PC-3 (cell line): Measurements from ENCODE around the gene USP30. TPM values are rescaled to one million over a fixed set of nuclear protein-coding genes. Genes with fewer than 3 reads are reported as not detected.
"Not testable (repeated sequence)": the region's sequence is repeated elsewhere in the genome, so short reads cannot be mapped to it uniquely, and the experiment has no call there.

ENCODE experiments used
- ATAC-seq: fragments of 200-7000 bp; cut with Tn5 transposase; 2 replicates; pipeline ENCODE4 v1.9.1; 2020; ENCODE audit warnings: mild to moderate bottlenecking, moderate library complexity
- BruUV-seq: library from RNA; stranded (reverse); fragments of 400-500 nt; replicated peaks from 2 replicates; lab custom pipeline; 2021; lab: Mats Ljungman, UMichigan
- CTCF ChIA-PET: fragments of 300-600 bp; sonication (Branson Sonifier 250); formaldehyde crosslinking; loops from one replicate; lab custom pipeline; 2022; ENCODE audit warnings: antibody characterized with exemption; lab: Charles Lee
- POLR2A ChIA-PET: fragments of 300-600 bp; sonication (Branson Sonifier 250); formaldehyde crosslinking; loops from one replicate; lab custom pipeline; 2022; ENCODE audit warnings: antibody characterized with exemption; ENCODE audit not compliant: unreplicated experiment; lab: Charles Lee
- DNase-seq: peaks from one replicate; pipeline ENCODE4 v3.0.0-alpha.2; 2015
- H2AFZ ChIP-seq: fragments of 300-600 bp; sonication (generic); 2 replicates; pipeline ENCODE4 v1.6.0; 2016; ENCODE audit warnings: antibody characterized with exemption, low read length
- H3F3A ChIP-seq: fragments of 300-600 bp; sonication (generic); one replicate; pipeline ENCODE4 v1.6.0; 2017; ENCODE audit warnings: antibody characterized with exemption, low read length, control low read depth, mild to moderate bottlenecking; ENCODE audit not compliant: unreplicated experiment
- H3K27ac ChIP-seq: fragments of 300-600 bp; sonication (generic); 2 replicates; pipeline ENCODE4 v1.5.1; 2016; ENCODE audit warnings: mild to moderate bottlenecking, low read length
- H3K27me3 ChIP-seq: fragments of 300-600 bp; sonication (generic); 2 replicates; pipeline ENCODE4 v1.6.1; 2016; ENCODE audit warnings: low read length, mixed read lengths
- H3K36me3 ChIP-seq: fragments of 300-600 bp; sonication (generic); 2 replicates; pipeline ENCODE4 v1.6.1; 2016; ENCODE audit warnings: low read depth, mixed run types, low read length, mixed read lengths
- H3K4me1 ChIP-seq: fragments of 300-600 bp; sonication (generic); 2 replicates; pipeline ENCODE4 v1.5.1; 2016; ENCODE audit warnings: low read length; ENCODE audit not compliant: insufficient read depth
- H3K4me2 ChIP-seq: fragments of 300-600 bp; sonication (generic); 2 replicates; pipeline ENCODE4 v1.6.0; 2016; ENCODE audit warnings: low read length
- H3K4me3 ChIP-seq: fragments of 300-600 bp; sonication (generic); 2 replicates; pipeline ENCODE4 v1.5.1; 2016; ENCODE audit warnings: mild to moderate bottlenecking, low read length, mixed read lengths
- H3K79me2 ChIP-seq: fragments of 300-600 bp; sonication (generic); 2 replicates; pipeline ENCODE4 v1.6.1; 2017; ENCODE audit warnings: low read length, mixed read lengths
- H3K9ac ChIP-seq: fragments of 300-600 bp; sonication (generic); 2 replicates; pipeline ENCODE4 v1.6.0; 2016; ENCODE audit warnings: mild to moderate bottlenecking, low read length
- H3K9me2 ChIP-seq: fragments of 300-600 bp; sonication (generic); replicated peaks from 2 replicates; pipeline ENCODE4 v1.6.1; 2016; ENCODE audit warnings: mixed run types, low read length, mixed read lengths
- H3K9me3 ChIP-seq: fragments of 300-600 bp; sonication (generic); 2 replicates; pipeline ENCODE4 v1.6.1; 2016; ENCODE audit warnings: low read length, mixed read lengths
- H4K20me1 ChIP-seq: fragments of 300-600 bp; sonication (generic); 2 replicates; pipeline ENCODE4 v1.6.1; 2016; ENCODE audit warnings: low read length, mixed read lengths
- CTCF ChIP-seq: fragments of 300-600 bp; sonication (generic); conservative IDR thresholded peaks from 2 replicates; pipeline ENCODE4 v1.5.1; 2017; ENCODE audit warnings: antibody characterized with exemption, low read depth, mild to moderate bottlenecking, low read length
- EZH2 ChIP-seq: fragments of 300-600 bp; sonication (generic); IDR thresholded peaks from one replicate; pipeline ENCODE4 v1.6.1; 2017; ENCODE audit warnings: antibody characterized with exemption, mild to moderate bottlenecking, low read length; ENCODE audit not compliant: unreplicated experiment
- EZH2phosphoT487 ChIP-seq: fragments of 300-600 bp; sonication (generic); IDR thresholded peaks from 2 replicates; pipeline ENCODE4 v1.6.1; 2018; ENCODE audit warnings: mild to moderate bottlenecking, antibody characterized with exemption, low read length, borderline replicate concordance
- intact Hi-C: fragments of 100-400 bp; cut with micrococcal nuclease; formaldehyde crosslinking; loops from 2 replicates; pipeline ENCODE4 v1.9.0; 2023
- total RNA-seq: library from RNA; depleted of rRNA; stranded (reverse); fragments of >200 nt; gene quantifications from 2 replicates; pipeline ENCODE4 v1.2.3, GENCODE V29; 2014

Gene USP30
- total RNA-seq, 1 experiment from 2014 or later = 13.6 TPM

DNA sequence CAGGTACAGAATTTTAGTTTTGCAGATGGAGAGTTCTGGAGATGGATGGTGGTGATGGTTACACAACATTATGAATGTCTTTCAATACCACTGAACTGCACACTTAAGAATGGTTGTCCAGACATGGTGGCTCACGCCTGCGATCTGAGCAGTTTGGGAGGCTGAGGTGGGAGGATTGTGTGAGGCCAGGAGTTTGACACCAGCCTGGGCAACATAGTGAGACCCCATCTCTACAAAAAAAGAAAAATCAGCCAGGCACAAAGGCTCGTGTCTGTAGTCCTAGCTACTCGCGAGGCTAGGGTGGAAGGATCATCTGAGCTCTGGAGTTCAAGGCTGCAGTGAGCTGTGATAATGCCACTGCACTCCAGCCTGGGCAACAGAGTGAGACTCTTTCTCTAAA lies 8.1 kb upstream of the USP30 start:
- Histone ChIP-seq H3K4me2 (no peak overlapping the region), H3K27me3 (peaks cover 35% of the 10 kb centered on the region), H3K9me3 (no peaks in the 10 kb centered on the region), H3K36me3 (no peaks in the 10 kb centered on the region), H3K79me2 (no peaks in the 10 kb centered on the region), H4K20me1 (no peaks in the 10 kb centered on the region), H2AFZ (no peak overlapping the region), H3K27ac (no peak overlapping the region), H3K9me2 (no peaks in the 10 kb centered on the region), H3K4me3 (no peak overlapping the region), H3K9ac (no peak overlapping the region), H3F3A (no peaks in the 10 kb centered on the region), H3K4me1 (peaks cover 9% of the 10 kb centered on the region; the same call in 1 of the 2 replicates)
- CTCF ChIA-PET = no interaction called here
- BruUV-seq = no TSS peak
- DNase-seq (no peak), ATAC-seq (no peak)
- intact Hi-C loops = no loop called here
- TF ChIP-seq EZH2 = no peak
- no peak for TF ChIP-seq EZH2phosphoT487
- no peak for TF ChIP-seq CTCF
- POLR2A ChIA-PET = interaction anchor here (0.5 kb wide), 1 partner anchor 348 kb away, joined by 6 read pairs; no protein-coding TSS in a partner anchor

DNA sequence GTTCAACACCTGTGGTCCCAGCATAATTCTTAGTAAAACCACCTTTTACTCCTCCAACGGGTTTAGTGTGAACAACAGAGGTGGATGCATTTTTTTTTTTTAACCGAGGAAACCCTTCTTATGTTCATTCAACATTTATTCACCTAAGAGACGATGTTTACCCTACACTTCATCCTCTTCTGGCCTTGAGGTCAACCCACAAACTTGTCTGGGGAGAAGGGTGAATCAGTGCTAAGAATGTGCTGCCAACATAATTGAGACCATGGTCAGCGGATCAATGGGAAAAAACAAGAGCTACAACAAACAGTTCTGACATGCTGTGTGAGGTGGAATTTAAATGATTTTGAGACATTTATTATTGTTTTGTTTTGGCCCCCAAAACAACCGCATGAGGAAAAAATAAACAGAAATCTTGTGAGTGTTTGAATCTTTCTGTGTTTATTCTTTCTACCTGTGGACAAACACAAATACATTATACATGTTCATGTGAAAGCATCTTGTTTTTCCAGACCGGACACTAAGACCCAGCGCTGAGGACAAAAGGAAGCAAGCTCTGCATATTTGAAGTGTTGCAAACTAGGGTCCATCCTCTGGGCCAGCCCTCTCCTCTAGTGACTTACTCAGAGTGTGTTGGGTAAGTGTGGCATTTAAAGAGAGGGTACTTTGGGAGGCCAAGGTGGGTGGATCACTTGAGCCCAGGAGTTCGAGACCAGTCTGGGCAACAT lies 5.1 kb upstream of the USP30 start:
- Histone ChIP-seq H2AFZ (no peak overlapping the region), H3F3A (no peaks in the 10 kb centered on the region), H3K36me3 (no peaks in the 10 kb centered on the region), H3K27ac (no peak overlapping the region), H3K9me2 (no peaks in the 10 kb centered on the region), H3K4me3 (no peak overlapping the region), H3K9ac (no peak overlapping the region), H4K20me1 (no peaks in the 10 kb centered on the region), H3K4me1 (peaks cover 14% of the 10 kb centered on the region), H3K79me2 (no peaks in the 10 kb centered on the region), H3K4me2 (peak overlapping the region; percentile 18; the same call in 1 of the 2 replicates), H3K9me3 (no peaks in the 10 kb centered on the region), H3K27me3 (peaks cover 30% of the 10 kb centered on the region)
- BruUV-seq = no TSS peak
- ChIA-PET POLR2A (interaction anchor here (0.7 kb wide), 1 partner anchor 288 kb away, joined by 3 read pairs; no protein-coding TSS in a partner anchor), CTCF (no interaction called here)
- TF ChIP-seq EZH2phosphoT487 = no peak
- TF ChIP-seq CTCF = no peak
- no peak for TF ChIP-seq EZH2
- DNase-seq (peak; percentile 73), ATAC-seq (no peak; the same call in 1 of the 2 replicates)
- intact Hi-C loops = no loop called here

- CTCF ChIA-PET, H3K27ac ChIP-seq, H3K4me2 ChIP-seq, ATAC-seq, BruUV-seq, H3K9me2 ChIP-seq, intact Hi-C loops, H2AFZ ChIP-seq, H3K9ac ChIP-seq, H3F3A ChIP-seq, H3K9me3 ChIP-seq, DNase-seq, H4K20me1 ChIP-seq, H3K36me3 ChIP-seq, POLR2A ChIA-PET, H3K4me3 ChIP-seq: not testable (repeated sequence)
- Histone ChIP-seq H3K4me1 (peaks cover 22% of the 10 kb centered on the region), H3K27me3 (peaks cover 16% of the 10 kb centered on the region), H3K79me2 (peaks cover 11% of the 10 kb centered on the region; the same call in 1 of the 2 replicates)
These were observed 3.7 kb upstream of the USP30 start for GRCh38 chr12:109048706-109049105.

- ATAC-seq, H3K27ac ChIP-seq, H3K9me2 ChIP-seq, H3K27me3 ChIP-seq, intact Hi-C loops, H3K4me3 ChIP-seq, H3F3A ChIP-seq, H3K9ac ChIP-seq, DNase-seq, POLR2A ChIA-PET, H2AFZ ChIP-seq, H4K20me1 ChIP-seq, H3K4me2 ChIP-seq, H3K9me3 ChIP-seq, H3K36me3 ChIP-seq, CTCF ChIA-PET, BruUV-seq: not testable (repeated sequence)
- H3K79me2 ChIP-seq = peaks cover 13% of the 10 kb centered on the region; the same call in 1 of the 2 replicates
- peaks cover 25% of the 10 kb centered on the region for H3K4me1 ChIP-seq
These were observed 2.6 kb upstream of the USP30 start for GRCh38 chr12:109049794-109050193.
